Keratinocyte (primary cell): ENCODE results near the gene EIF4E1B. TPM values are rescaled to one million over a fixed set of nuclear protein-coding genes. Genes with fewer than 3 reads are reported as not detected.

Experiments
- DNase-seq: peaks from one replicate; pipeline ENCODE4 v3.0.0-alpha.2; 2011; ENCODE audit warnings: low read depth, missing footprints, low spot score
- FAIRE-seq: peaks from 2 replicates; lab custom pipeline; 2011; peaks lifted over from hg19 to GRCh38; lab: Jason Lieb, UNC
- H2AFZ ChIP-seq: 2 replicates; pipeline ENCODE4 v1.6.0; 2012; ENCODE audit warnings: low read length, control low read depth, inconsistent platforms; ENCODE audit not compliant: control insufficient read depth
- H3K27ac ChIP-seq: 2 replicates; pipeline ENCODE4 v1.5.1; 2011; ENCODE audit warnings: low read length; ENCODE audit not compliant: control insufficient read depth, insufficient read depth
- H3K27me3 ChIP-seq: 3 replicates; pipeline ENCODE4 v1.6.0; 2011; ENCODE audit warnings: low read length; ENCODE audit not compliant: control insufficient read depth, insufficient read depth; ENCODE audit errors: extremely low read depth
- H3K36me3 ChIP-seq, 2 experiments: 2 replicates in 1 of 2; 3 replicates in 1 of 2; pipeline ENCODE4 v1.5.1; 2011; ENCODE audit warnings: low read length in 2 of 2, mild to moderate bottlenecking in 1 of 2; ENCODE audit not compliant: control insufficient read depth in 2 of 2, insufficient read depth in 2 of 2; ENCODE audit errors: extremely low read depth in 1 of 2
- H3K4me1 ChIP-seq: 3 replicates; pipeline ENCODE4 v1.5.1; 2011; ENCODE audit warnings: low read length; ENCODE audit not compliant: control insufficient read depth, insufficient read depth; ENCODE audit errors: extremely low read depth
- H3K4me2 ChIP-seq: 3 replicates; pipeline ENCODE4 v1.6.0; 2011; ENCODE audit warnings: low read depth, low read length; ENCODE audit not compliant: control insufficient read depth, insufficient read depth; ENCODE audit errors: extremely low read depth
- H3K4me3 ChIP-seq, 3 experiments: fragments of 200-600 bp in 1 of 3; sonication (generic) in 1 of 3; 2 replicates in 2 of 3; 3 replicates in 1 of 3; pipeline ENCODE4 v1.5.1; 2011 to 2016; ENCODE audit warnings: low read length in 3 of 3, mild to moderate bottlenecking in 3 of 3, control low read depth in 2 of 3, inconsistent platforms in 1 of 3, low read depth in 1 of 3, mixed read lengths in 1 of 3, mixed run types in 1 of 3, moderate library complexity in 1 of 3; ENCODE audit not compliant: control insufficient read depth in 2 of 3, insufficient read depth in 2 of 3; ENCODE audit errors: extremely low read depth in 1 of 3
- H3K79me2 ChIP-seq: 2 replicates; pipeline ENCODE4 v1.6.0; 2012; ENCODE audit warnings: low read length; ENCODE audit not compliant: control insufficient read depth, insufficient read depth
- H3K9ac ChIP-seq: 3 replicates; pipeline ENCODE4 v1.6.0; 2011; ENCODE audit warnings: low read length; ENCODE audit not compliant: control insufficient read depth, insufficient read depth; ENCODE audit errors: extremely low read depth
- H3K9me1 ChIP-seq: 3 replicates; pipeline ENCODE4 v1.6.0; 2011; ENCODE audit warnings: low read length; ENCODE audit not compliant: control insufficient read depth, insufficient read depth; ENCODE audit errors: extremely low read depth
- H3K9me3 ChIP-seq: 2 replicates; pipeline ENCODE4 v1.5.1; 2012; ENCODE audit warnings: low read depth, low read length; ENCODE audit not compliant: control insufficient read depth
- H4K20me1 ChIP-seq: 3 replicates; pipeline ENCODE4 v1.6.0; 2011; ENCODE audit warnings: low read length; ENCODE audit not compliant: control insufficient read depth, insufficient read depth; ENCODE audit errors: extremely low read depth
- CTCF ChIP-seq, 3 experiments: IDR thresholded peaks in 1 of 3; conservative IDR thresholded peaks in 1 of 3; optimal IDR thresholded peaks in 1 of 3; 2 replicates in 2 of 3; 3 replicates in 1 of 3; pipeline versions ENCODE3 to v1.5.1; 2011; ENCODE audit warnings: low read length in 3 of 3, mild to moderate bottlenecking in 3 of 3, moderate library complexity in 2 of 3, control low read depth in 1 of 3, inconsistent platforms in 1 of 3; ENCODE audit not compliant: insufficient read depth in 2 of 3; ENCODE audit errors: extremely low read depth in 1 of 3
- EZH2 ChIP-seq: IDR thresholded peaks from one replicate; pipeline ENCODE4 v1.6.1; 2012; ENCODE audit warnings: inconsistent platforms, mild to moderate bottlenecking, low read length, moderate library complexity
- dilution Hi-C: fragments of 300-500 bp; cut with MboI; formaldehyde crosslinking; loops from one replicate; pipeline ENCODE4 v1.7.0; 2020; ENCODE audit warnings: low sequenced_read_pairs; ENCODE audit not compliant: extremely low pct_ligation_motif_present
- polyA plus RNA-seq, 5 experiments: library from polyadenylated mRNA; depleted of rRNA in 3 of 5; stranded (reverse) in 3 of 5; stranded (forward) in 1 of 5; unstranded in 1 of 5; fragments of >200 nt; gene quantifications; 1 replicate in 1 of 5; 2 replicates in 3 of 5; 3 replicates in 1 of 5; pipeline versions ENCODE4 v1.2.1 to v1.2.3, GENCODE V29; 2011 to 2012; ENCODE audit warnings: missing spikeins in 2 of 5, low read depth in 1 of 5, low replicate concordance in 1 of 5

The EIF4E1B gene
- polyA plus RNA-seq, 1 donor (not counting 4 experiments of a cell fraction or from before 2014, with no cell fraction given): not detected

GRCh38 chr5:176682016-176682531 is 51.6 kb downstream of the EIF4E1B start:
- FAIRE-seq (no peak), DNase-seq (no peak)
- Histone ChIP-seq H2AFZ (no peak overlapping the region), H3K4me1 (no peaks in the 10 kb centered on the region), H3K4me3 (no peak overlapping the region), H3K4me2 (no peak overlapping the region), H3K36me3 (no peaks in the 10 kb centered on the region), H3K27me3 (peaks cover 61% of the 10 kb centered on the region), H3K9ac (no peak overlapping the region), H3K79me2 (no peaks in the 10 kb centered on the region), H3K9me1 (no peaks in the 10 kb centered on the region), H3K27ac (no peak overlapping the region), H3K9me3 (no peaks in the 10 kb centered on the region), H4K20me1 (no peaks in the 10 kb centered on the region)
- no peak for TF ChIP-seq EZH2
- no peak for TF ChIP-seq CTCF (optimal IDR thresholded peaks at IDR 0.05 in 1 of 3, IDR thresholded peaks at IDR 0.05 in 1 of 3, conservative IDR thresholded peaks at IDR 0.05 in 1 of 3; ENCODE audit: extremely low read depth in 1 of 3, insufficient read depth in 2 of 3, low read length in 3 of 3)
- dilution Hi-C loops: no loop called here

DNA sequence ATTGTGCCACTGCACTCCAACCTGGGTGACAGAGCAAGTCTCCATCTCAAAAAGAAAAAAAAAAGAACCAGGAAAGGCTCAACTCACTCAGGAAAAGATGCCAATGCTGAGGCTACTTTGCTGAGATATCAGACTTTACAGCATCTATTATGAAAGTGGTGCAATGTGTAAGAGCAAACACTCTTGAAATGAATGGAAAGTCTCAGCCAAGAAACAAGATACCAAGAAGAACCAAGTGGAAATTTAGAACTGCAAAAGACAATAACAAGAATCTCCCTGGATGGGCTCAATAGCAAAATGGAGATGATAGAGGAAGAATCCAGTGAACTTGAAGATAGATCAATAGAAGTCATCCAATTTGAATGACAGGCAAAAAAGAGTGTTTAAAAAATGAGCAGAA is 54.5 kb downstream of the EIF4E1B start:
- no peak for TF ChIP-seq CTCF (optimal IDR thresholded peaks at IDR 0.05 in 1 of 3, IDR thresholded peaks at IDR 0.05 in 1 of 3, conservative IDR thresholded peaks at IDR 0.05 in 1 of 3; ENCODE audit: extremely low read depth in 1 of 3, insufficient read depth in 2 of 3, low read length in 3 of 3)
- TF ChIP-seq EZH2: no peak
- Histone ChIP-seq H4K20me1 (no peaks in the 10 kb centered on the region), H3K9me3 (no peaks in the 10 kb centered on the region), H3K9me1 (no peaks in the 10 kb centered on the region), H3K9ac (no peak overlapping the region), H3K4me3 (no peak overlapping the region), H3K79me2 (no peaks in the 10 kb centered on the region), H3K4me2 (no peak overlapping the region), H2AFZ (no peak overlapping the region), H3K27me3 (peaks cover 41% of the 10 kb centered on the region), H3K27ac (no peak overlapping the region), H3K36me3 (no peaks in the 10 kb centered on the region), H3K4me1 (no peaks in the 10 kb centered on the region)
- FAIRE-seq (no peak), DNase-seq (no peak)
- dilution Hi-C loops: no loop called here
